ENCODE results near the gene PRSS50.

GRCh38 chr3:46746711-46747110 lies 29.0 kb upstream of the PRSS50 start:
- TF ChIP-seq, protein P1, sequence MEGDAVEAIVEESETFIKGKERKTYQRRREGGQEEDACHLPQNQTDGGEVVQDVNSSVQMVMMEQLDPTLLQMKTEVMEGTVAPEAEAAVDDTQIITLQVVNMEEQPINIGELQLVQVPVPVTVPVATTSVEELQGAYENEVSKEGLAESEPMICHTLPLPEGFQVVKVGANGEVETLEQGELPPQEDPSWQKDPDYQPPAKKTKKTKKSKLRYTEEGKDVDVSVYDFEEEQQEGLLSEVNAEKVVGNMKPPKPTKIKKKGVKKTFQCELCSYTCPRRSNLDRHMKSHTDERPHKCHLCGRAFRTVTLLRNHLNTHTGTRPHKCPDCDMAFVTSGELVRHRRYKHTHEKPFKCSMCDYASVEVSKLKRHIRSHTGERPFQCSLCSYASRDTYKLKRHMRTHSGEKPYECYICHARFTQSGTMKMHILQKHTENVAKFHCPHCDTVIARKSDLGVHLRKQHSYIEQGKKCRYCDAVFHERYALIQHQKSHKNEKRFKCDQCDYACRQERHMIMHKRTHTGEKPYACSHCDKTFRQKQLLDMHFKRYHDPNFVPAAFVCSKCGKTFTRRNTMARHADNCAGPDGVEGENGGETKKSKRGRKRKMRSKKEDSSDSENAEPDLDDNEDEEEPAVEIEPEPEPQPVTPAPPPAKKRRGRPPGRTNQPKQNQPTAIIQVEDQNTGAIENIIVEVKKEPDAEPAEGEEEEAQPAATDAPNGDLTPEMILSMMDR (conservative IDR thresholded peaks at IDR 0.05 in 1 of 2, IDR thresholded peaks at IDR 0.05 in 1 of 2; ENCODE audit: extremely low read depth in 1 of 2, insufficient read depth in 1 of 2, low read depth in 1 of 2, low read length in 2 of 2) = no peak
- TF ChIP-seq EZH2 (IDR thresholded peaks at IDR 0.05; ENCODE audit: borderline replicate concordance, low read length) = no peak

All from mammary epithelial cell (primary cell).